GM10266 (cell line): ENCODE results near the gene PLEKHA3.

Experiments used
- DNase-seq: peaks from one replicate; pipeline ENCODE4 v3.0.0; 2012; ENCODE audit errors: extremely low spot score
- CTCF ChIP-seq: IDR thresholded peaks from 2 replicates; pipeline ENCODE4 v1.5.1; 2012; ENCODE audit warnings: mild to moderate bottlenecking, low read depth; ENCODE audit not compliant: control insufficient read depth, insufficient read depth; ENCODE audit errors: missing control alignments

PLEKHA3 gene

GRCh38 chr2:178479758-178480226 is 465 bp upstream of the PLEKHA3 start:
- DNase-seq, result no peak
- no peak for TF ChIP-seq CTCF

- TF ChIP-seq CTCF, result no peak
- DNase-seq, result peak; percentile 51
These were observed 2.2 kb downstream of the PLEKHA3 start for GRCh38 chr2:178482437-178482836.

GRCh38 chr2:178484245-178485041 is 4.2 kb downstream of the PLEKHA3 start:
- no peak for TF ChIP-seq CTCF
- no peak for DNase-seq

GRCh38 chr2:178485356-178485755 is 5.1 kb downstream of the PLEKHA3 start:
- DNase-seq, result no peak
- no peak for TF ChIP-seq CTCF

GRCh38 chr2:178491612-178492011 is 11.4 kb downstream of the PLEKHA3 start:
- DNase-seq, result no peak
- TF ChIP-seq CTCF, result no peak

- TF ChIP-seq CTCF, result no peak
- no peak for DNase-seq
These were observed 15.8 kb downstream of the PLEKHA3 start for GRCh38 chr2:178496049-178496448.

GRCh38 chr2:178498137-178498536 is 17.9 kb downstream of the PLEKHA3 start:
- no peak for DNase-seq
- no peak for TF ChIP-seq CTCF
